MCF 10A (cell line): ENCODE results near the gene RAB5B. TPM values are rescaled to one million over a fixed set of nuclear protein-coding genes. Genes with fewer than 3 reads are reported as not detected.
A peak's percentile ranks its signal among the peaks of the same experiment; 100 is the strongest.
"Not testable (repeated sequence)": the region's sequence is repeated elsewhere in the genome, so short reads cannot be mapped to it uniquely, and the experiment has no call there.

Experiments used
- BruUV-seq: library from RNA; stranded (reverse); fragments of 400-500 nt; replicated peaks from 2 replicates; lab custom pipeline; 2021; lab: Mats Ljungman, UMichigan
- CTCF ChIA-PET: fragments of 300-600 bp; sonication (Branson Sonifier 250); formaldehyde crosslinking; extraction: SDS; loops from one replicate; lab custom pipeline; 2021; ENCODE audit warnings: antibody characterized with exemption, inconsistent platforms; lab: Yijun Ruan, JAX
- POLR2A ChIA-PET: fragments of 300-600, 350-650 bp; sonication (Branson Sonifier 250); formaldehyde crosslinking; extraction: SDS; loops from one replicate; lab custom pipeline; 2020; ENCODE audit warnings: antibody characterized with exemption, inconsistent platforms; lab: Yijun Ruan, JAX
- DNase-seq: peaks from one replicate; pipeline ENCODE4 v3.0.0-alpha.2; 2018; ENCODE audit not compliant: unreplicated experiment
- H3K27ac Mint-ChIP-seq: one replicate; pipeline ENCODE4 v1.8.0; 2022; ENCODE audit warnings: mild to moderate bottlenecking, low read depth, mixed read lengths; ENCODE audit not compliant: unreplicated experiment
- H3K27me3 Mint-ChIP-seq: one replicate; pipeline ENCODE4 v1.8.0; 2022; ENCODE audit warnings: mixed read lengths; ENCODE audit not compliant: insufficient read depth, unreplicated experiment
- H3K36me3 Mint-ChIP-seq: one replicate; pipeline ENCODE4 v1.8.0; 2022; ENCODE audit warnings: mild to moderate bottlenecking, moderate library complexity, mixed read lengths; ENCODE audit not compliant: insufficient read depth, unreplicated experiment
- H3K4me1 Mint-ChIP-seq: one replicate; pipeline ENCODE4 v1.8.0; 2022; ENCODE audit warnings: mixed read lengths; ENCODE audit not compliant: insufficient read depth, unreplicated experiment
- H3K4me3 Mint-ChIP-seq: one replicate; pipeline ENCODE4 v1.8.0; 2022; ENCODE audit warnings: mild to moderate bottlenecking, moderate library complexity, mixed read lengths; ENCODE audit not compliant: unreplicated experiment
- H3K9me3 Mint-ChIP-seq: one replicate; pipeline ENCODE4 v1.8.0; 2022; ENCODE audit warnings: mixed read lengths; ENCODE audit not compliant: unreplicated experiment
- intact Hi-C: fragments of 100-400 bp; cut with micrococcal nuclease; formaldehyde crosslinking; loops from 2 replicates; pipeline ENCODE4 v1.14.1; 2022
- total RNA-seq: library from RNA; stranded (reverse); gene quantifications from 2 replicates; pipeline ENCODE4 v1.2.3, GENCODE V29; 2022
- TF ChIP-seq, protein P1 (sequence below): fragments of 200-600 bp; IDR thresholded peaks from one replicate; pipeline ENCODE4 v1.8.0; 2022; ENCODE audit warnings: antibody characterized with exemption, mild to moderate bottlenecking; ENCODE audit not compliant: unreplicated experiment

The RAB5B gene
- total RNA-seq, 1 experiment from 2014 or later = 67.4 TPM

DNA sequence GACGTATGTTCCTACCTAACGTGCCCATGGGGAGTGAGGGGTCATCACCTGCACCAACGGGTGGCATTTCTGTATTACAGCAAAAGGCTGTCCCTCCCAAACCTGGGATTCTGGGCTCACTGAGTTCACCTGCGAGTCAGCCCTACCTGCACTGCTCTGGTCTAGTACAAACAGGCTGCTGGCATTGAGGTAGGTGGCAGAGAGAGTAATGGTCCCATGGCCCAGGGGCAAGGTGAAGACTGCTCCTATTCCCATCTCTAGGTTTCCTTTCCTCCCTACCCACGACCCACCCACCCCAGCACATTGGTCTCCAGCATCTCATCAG is 23.6 kb downstream of the RAB5B start:
- H3K9me3 Mint-ChIP-seq = no peaks in the 10 kb centered on the region
- H3K4me3 Mint-ChIP-seq = peak overlapping the region; percentile 92
- ChIA-PET CTCF (interaction anchor here (0.5 to 5.0 kb wide), 15 partner anchors 9 to 263 kb away, joined by 3 to 80 read pairs (median 5); partner anchors contain the start of gene PA2G4), POLR2A (interaction anchor here (0.6 to 5.0 kb wide), 25 partner anchors 9 to 268 kb away, joined by 3 to 71 read pairs (median 8); partner anchors contain the start of genes CD63, DNAJC14, ERBB3 and ESYT1)
- H3K27ac Mint-ChIP-seq = no peak overlapping the region
- DNase-seq = no peak
- H3K4me1 Mint-ChIP-seq = peaks cover 12% of the 10 kb centered on the region
- TF ChIP-seq, protein P1, sequence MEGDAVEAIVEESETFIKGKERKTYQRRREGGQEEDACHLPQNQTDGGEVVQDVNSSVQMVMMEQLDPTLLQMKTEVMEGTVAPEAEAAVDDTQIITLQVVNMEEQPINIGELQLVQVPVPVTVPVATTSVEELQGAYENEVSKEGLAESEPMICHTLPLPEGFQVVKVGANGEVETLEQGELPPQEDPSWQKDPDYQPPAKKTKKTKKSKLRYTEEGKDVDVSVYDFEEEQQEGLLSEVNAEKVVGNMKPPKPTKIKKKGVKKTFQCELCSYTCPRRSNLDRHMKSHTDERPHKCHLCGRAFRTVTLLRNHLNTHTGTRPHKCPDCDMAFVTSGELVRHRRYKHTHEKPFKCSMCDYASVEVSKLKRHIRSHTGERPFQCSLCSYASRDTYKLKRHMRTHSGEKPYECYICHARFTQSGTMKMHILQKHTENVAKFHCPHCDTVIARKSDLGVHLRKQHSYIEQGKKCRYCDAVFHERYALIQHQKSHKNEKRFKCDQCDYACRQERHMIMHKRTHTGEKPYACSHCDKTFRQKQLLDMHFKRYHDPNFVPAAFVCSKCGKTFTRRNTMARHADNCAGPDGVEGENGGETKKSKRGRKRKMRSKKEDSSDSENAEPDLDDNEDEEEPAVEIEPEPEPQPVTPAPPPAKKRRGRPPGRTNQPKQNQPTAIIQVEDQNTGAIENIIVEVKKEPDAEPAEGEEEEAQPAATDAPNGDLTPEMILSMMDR = no peak
- no TSS peak for BruUV-seq
- H3K36me3 Mint-ChIP-seq = peaks cover 20% of the 10 kb centered on the region
- H3K27me3 Mint-ChIP-seq = no peaks in the 10 kb centered on the region
- intact Hi-C loops = loop anchor here (2.0 kb wide), 2 partner anchors 81 to 119 kb away; partner anchors contain the start of gene RPL41

DNA sequence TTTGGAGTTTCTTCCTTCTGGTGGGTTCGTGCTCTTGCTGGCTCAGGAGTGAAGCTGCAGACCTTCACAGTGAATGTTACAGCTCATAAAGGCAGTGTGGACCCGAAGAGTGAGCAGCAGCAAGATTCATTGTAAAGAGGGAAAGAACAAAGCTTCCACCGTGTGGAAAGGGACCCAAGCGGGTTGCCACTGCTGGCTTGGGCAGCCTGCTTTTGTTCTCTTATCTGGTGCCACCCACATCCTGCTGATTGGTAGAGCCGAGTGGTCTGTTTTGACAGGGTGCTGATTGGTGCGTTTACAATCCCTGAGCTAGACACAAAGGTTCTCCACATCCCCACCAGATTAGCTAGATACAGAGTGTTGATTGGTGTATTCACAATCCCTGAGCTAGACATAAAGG is 25.6 kb downstream of the RAB5B start:
- H3K9me3 Mint-ChIP-seq, H3K4me3 Mint-ChIP-seq, DNase-seq, H3K27ac Mint-ChIP-seq, H3K27me3 Mint-ChIP-seq, BruUV-seq, intact Hi-C loops: not testable (repeated sequence)
- ChIA-PET CTCF (interaction anchor here (0.7 to 1.2 kb wide), 3 partner anchors 41 to 1656 kb away, joined by 3 read pairs; no protein-coding TSS in a partner anchor), POLR2A (interaction anchor here (0.8 to 5.0 kb wide), 2 partner anchors 41 to 105 kb away, joined by 4 to 33 read pairs; partner anchors contain the start of gene PA2G4)
- peaks cover 17% of the 10 kb centered on the region for H3K36me3 Mint-ChIP-seq
- peaks cover 12% of the 10 kb centered on the region for H3K4me1 Mint-ChIP-seq

DNA sequence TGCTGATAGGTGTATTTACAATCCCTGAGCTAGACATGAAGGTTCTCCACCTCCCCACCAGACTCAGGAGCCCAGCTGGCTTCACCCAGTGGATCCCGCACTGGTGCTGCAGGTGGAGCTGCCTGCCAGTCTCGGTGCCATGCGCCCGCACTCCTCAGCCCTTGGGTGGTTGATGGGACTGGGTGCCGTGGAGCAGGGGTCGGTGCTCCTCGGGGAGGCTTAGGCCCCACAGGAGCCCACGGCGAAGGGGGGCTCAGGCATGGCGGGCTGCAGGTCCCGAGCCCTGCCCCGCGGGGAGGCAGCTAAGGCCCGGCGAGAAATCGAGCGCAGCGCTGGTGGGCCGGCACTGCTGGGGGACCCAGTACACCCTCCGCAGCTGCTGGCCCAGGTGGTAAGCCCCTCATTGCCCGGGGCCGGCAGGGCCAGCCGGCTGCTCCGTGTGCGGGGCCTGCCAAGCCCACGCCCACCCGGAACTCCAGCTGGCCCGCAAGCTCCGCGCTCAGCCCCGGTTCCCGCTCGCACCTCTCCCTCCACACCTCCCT is 26.2 kb downstream of the RAB5B start:
- peaks cover 12% of the 10 kb centered on the region for H3K4me1 Mint-ChIP-seq
- H3K36me3 Mint-ChIP-seq = peaks cover 17% of the 10 kb centered on the region
- ChIA-PET POLR2A (interaction anchor here (0.8 to 5.0 kb wide), 2 partner anchors 41 to 104 kb away, joined by 4 to 33 read pairs; partner anchors contain the start of gene PA2G4), CTCF (interaction anchor here (0.7 to 1.2 kb wide), 4 partner anchors 41 to 1526 kb away, joined by 3 read pairs; no protein-coding TSS in a partner anchor)
- H3K27ac Mint-ChIP-seq, H3K27me3 Mint-ChIP-seq, H3K9me3 Mint-ChIP-seq, DNase-seq, BruUV-seq, intact Hi-C loops, H3K4me3 Mint-ChIP-seq: not testable (repeated sequence)

DNA sequence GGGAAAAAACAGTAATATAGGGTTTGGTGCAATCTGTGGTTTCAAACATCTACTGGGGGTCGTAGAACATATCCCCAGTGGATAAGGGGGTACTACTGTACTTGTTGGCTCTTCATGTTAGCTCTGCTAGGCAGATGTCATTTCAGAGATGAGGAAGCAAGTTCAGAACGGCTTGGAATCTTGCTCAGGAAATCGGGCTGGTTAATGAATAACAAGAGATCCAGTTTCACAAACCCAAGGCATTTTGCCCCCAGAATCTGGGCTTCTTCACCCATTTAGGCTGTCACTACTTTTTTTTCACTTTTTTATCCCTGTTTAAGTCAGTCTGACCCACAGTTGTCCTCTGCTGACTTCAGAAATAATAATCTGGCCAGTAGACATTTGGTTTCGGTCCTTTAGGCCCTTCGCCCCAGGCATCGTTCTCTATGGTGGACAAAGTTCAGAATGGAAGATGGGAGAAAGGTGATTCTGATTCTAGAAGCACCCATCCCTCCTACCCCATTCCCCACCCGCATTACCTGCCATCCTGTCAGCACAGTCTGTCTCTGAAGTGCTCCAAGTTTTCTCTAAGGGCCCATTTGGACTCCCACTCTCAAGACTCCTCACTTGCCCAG is 27.7 kb downstream of the RAB5B start:
- Mint-ChIP-seq H3K4me1 (peaks cover 6% of the 10 kb centered on the region), H3K36me3 (peaks cover 10% of the 10 kb centered on the region), H3K4me3 (no peak overlapping the region), H3K27me3 (no peaks in the 10 kb centered on the region), H3K9me3 (no peaks in the 10 kb centered on the region), H3K27ac (no peak overlapping the region)
- CTCF ChIA-PET = interaction anchor here (0.6 kb wide), 2 partner anchors 20 to 291 kb away, joined by 3 read pairs; no protein-coding TSS in a partner anchor
- TF ChIP-seq, protein P1 = no peak
- BruUV-seq = no TSS peak
- DNase-seq = no peak
- POLR2A ChIA-PET = no interaction called here
- intact Hi-C loops = no loop called here

DNA sequence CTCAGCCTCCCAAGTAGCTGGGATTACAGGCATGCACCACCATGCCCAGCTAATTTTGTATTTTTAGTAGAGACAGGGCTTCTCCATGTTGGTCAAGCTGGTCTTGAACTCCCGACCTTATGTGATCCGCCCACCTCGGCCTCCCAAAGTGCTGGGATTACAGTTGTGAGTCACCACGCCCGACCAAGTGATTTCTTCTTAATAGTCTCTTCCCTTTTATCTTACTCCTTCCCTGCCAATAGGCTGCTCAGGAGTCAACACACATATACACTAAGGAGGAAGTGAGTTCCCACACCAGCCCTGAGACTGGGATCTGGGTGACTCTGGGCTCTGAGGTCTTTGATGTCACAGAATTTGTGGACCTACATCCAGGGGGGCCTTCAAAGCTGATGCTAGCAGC is 29.5 kb downstream of the RAB5B start:
- H3K27ac Mint-ChIP-seq, DNase-seq, H3K36me3 Mint-ChIP-seq, H3K9me3 Mint-ChIP-seq, H3K27me3 Mint-ChIP-seq, intact Hi-C loops, BruUV-seq, H3K4me1 Mint-ChIP-seq, H3K4me3 Mint-ChIP-seq: not testable (repeated sequence)
- ChIA-PET CTCF (interaction anchor here (0.6 to 0.9 kb wide), 4 partner anchors 26 to 111 kb away, joined by 3 to 4 read pairs (median 3); no protein-coding TSS in a partner anchor), POLR2A (interaction anchor here (0.5 kb wide), 1 partner anchor 20 kb away, joined by 3 read pairs; no protein-coding TSS in a partner anchor)
